A549 (cell line): ENCODE data around the gene GRIK4.

Experiments
- EP300 ChIP-seq, 2 experiments: fragments of >200 bp; sonication (Bioruptor Twin); formaldehyde crosslinking; IDR thresholded peaks; 2 replicates in 1 of 2; 3 replicates in 1 of 2; pipeline ENCODE4 v1.6.1; 2016 to 2017
- HOXA7 ChIP-seq: fragments of 250-450 bp; sonication (Bioruptor Pico); IDR thresholded peaks from 2 replicates; pipeline ENCODE4 v1.5.0; 2020; ENCODE audit warnings: mild to moderate bottlenecking, moderate library complexity
- PHF8 ChIP-seq: fragments of 200-600 bp; sonication (generic); IDR thresholded peaks from 2 replicates; pipeline ENCODE4 v1.6.1; 2016; ENCODE audit warnings: low read depth, mild to moderate bottlenecking, antibody characterized with exemption, moderate library complexity, borderline replicate concordance
- REST ChIP-seq: fragments of 200-600 bp; sonication (generic); IDR thresholded peaks from 2 replicates; pipeline ENCODE4 v1.6.1; 2016; ENCODE audit warnings: antibody characterized with exemption, mild to moderate bottlenecking, moderate library complexity
- SMC3 ChIP-seq: fragments of >200 bp; sonication (Bioruptor Twin); formaldehyde crosslinking; IDR thresholded peaks from 3 replicates; pipeline ENCODE4 v1.6.1; 2018; ENCODE audit warnings: inconsistent platforms
- ZFP36 ChIP-seq: fragments of 450-650 bp; IDR thresholded peaks from 2 replicates; pipeline ENCODE4 v1.6.1; 2014; ENCODE audit warnings: borderline replicate concordance; ENCODE audit not compliant: partially characterized antibody
- TF ChIP-seq, protein P1 (sequence below): IDR thresholded peaks from 2 replicates; pipeline ENCODE4 v1.6.1; 2012
- TF ChIP-seq, protein P2 (sequence below): fragments of >200 bp; sonication (Bioruptor Twin); formaldehyde crosslinking; IDR thresholded peaks from 3 replicates; pipeline ENCODE4 v1.5.1; 2016

DNA sequence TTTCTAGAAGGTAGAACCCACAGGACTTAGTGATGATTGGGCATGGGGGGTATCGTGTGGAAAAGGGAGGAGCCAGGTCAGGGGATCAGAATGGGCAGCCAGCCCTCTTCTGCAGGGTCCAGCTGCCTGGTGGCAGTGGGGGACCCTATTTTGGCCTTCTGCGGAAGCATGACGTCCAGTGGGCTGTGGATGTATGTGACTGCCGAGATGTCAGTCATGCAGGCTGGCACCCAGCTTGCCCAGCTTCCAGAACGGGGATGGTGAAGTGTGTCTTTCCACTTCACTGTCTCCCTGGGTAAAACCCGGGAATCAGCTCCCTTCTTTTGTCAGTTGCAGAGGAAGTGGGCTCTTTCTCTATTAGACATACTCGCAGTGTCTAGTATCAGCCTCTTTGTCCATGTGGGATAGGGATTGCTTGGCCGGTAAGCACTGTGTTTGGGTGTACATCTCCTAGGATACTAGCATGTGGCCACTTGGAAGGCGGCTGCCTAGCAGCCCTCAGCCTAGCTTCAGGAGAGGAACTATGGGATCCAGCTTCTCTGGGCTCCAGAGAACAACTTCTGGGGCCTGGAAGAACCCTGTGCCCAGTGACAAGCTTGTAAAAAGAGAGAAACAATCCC, 51.4 kb downstream of the GRIK4 start:
- TF ChIP-seq, protein P1, sequence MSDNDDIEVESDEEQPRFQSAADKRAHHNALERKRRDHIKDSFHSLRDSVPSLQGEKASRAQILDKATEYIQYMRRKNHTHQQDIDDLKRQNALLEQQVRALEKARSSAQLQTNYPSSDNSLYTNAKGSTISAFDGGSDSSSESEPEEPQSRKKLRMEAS, result no peak
- TF ChIP-seq, protein P2, sequence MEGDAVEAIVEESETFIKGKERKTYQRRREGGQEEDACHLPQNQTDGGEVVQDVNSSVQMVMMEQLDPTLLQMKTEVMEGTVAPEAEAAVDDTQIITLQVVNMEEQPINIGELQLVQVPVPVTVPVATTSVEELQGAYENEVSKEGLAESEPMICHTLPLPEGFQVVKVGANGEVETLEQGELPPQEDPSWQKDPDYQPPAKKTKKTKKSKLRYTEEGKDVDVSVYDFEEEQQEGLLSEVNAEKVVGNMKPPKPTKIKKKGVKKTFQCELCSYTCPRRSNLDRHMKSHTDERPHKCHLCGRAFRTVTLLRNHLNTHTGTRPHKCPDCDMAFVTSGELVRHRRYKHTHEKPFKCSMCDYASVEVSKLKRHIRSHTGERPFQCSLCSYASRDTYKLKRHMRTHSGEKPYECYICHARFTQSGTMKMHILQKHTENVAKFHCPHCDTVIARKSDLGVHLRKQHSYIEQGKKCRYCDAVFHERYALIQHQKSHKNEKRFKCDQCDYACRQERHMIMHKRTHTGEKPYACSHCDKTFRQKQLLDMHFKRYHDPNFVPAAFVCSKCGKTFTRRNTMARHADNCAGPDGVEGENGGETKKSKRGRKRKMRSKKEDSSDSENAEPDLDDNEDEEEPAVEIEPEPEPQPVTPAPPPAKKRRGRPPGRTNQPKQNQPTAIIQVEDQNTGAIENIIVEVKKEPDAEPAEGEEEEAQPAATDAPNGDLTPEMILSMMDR, result no peak
- TF ChIP-seq EP300 (IDR thresholded peaks at IDR 0.05) (no peak), HOXA7 (CRISPR knock-in tag) (no peak), SMC3 (no peak), REST (no peak), PHF8 (no peak), ZFP36 (no peak)
